ENCODE results near the gene TYMS.

TYMS gene

GRCh38 chr18:711310-711656 lies 53.8 kb downstream of the TYMS start:
- DNase-seq (ENCODE audit: low read depth in 2 of 2): peak in 1 of 2 donors; percentile 1

- DNase-seq (ENCODE audit: low read depth in 2 of 2): peak; percentile 42 to 48
Measured at GRCh38 chr18:711657-712400, 54.4 kb downstream of the TYMS start.

GRCh38 chr18:712401-713134 lies 55.1 kb downstream of the TYMS start, which contains the start of gene ENOSF1:
TSS of gene ENOSF1 (minus strand) at chr18:712630. CDS start at chr18:712587, 43 bp downstream.
- DNase-seq (ENCODE audit: low read depth in 2 of 2): peak; percentile 64 to 70

- DNase-seq (ENCODE audit: low read depth in 2 of 2): no peak
Measured at GRCh38 chr18:713135-713490, 55.7 kb downstream of the TYMS start.

DNA sequence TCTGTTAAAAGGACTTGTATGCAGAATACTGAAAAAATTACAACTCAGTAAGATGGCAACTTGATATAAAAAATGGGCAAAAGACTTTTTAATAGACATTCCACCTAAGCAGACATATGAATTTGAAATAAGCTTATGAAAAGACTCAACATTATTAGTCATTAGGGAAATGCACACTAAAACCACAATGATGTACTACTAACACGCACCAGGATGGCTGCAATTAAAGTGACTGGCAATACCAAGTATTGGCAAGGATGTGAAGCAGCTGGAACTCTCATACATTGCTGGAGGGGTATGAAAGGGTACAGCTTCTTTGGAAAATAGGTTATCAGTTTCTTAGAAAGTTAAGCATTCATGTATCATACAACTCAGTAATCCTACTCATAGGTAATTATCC lies 58.2 kb downstream of the TYMS start:
- no peak for DNase-seq (ENCODE audit: low read depth in 2 of 2)

GRCh38 chr18:717003-717402 lies 59.5 kb downstream of the TYMS start:
- DNase-seq (ENCODE audit: low read depth in 2 of 2): no peak
